Measurements from ENCODE around the gene CCDC18.

DNA sequence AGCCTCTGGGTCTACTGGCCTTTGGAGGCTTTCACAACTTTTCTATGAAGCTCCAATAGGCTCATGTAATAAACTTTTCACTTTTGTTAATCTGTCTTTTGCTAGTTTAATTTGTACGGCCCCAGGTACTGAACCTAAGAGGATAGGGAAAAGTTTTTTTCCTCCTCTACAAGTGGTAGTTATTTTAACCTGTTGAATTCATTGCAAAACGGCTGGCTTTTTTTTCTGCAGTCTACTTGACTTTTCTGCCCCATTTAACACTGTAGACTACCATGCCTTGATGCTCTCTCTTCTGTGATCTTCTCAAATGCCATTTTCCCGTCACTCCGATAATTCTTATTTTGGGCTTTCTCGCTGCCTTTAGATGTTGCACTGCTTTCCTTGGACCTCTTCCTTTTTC lies 121.6 kb downstream of the CCDC18 start:
- no peak for TF ChIP-seq POLR2A (IDR thresholded peaks at IDR 0.05)
- TF ChIP-seq, protein P1, sequence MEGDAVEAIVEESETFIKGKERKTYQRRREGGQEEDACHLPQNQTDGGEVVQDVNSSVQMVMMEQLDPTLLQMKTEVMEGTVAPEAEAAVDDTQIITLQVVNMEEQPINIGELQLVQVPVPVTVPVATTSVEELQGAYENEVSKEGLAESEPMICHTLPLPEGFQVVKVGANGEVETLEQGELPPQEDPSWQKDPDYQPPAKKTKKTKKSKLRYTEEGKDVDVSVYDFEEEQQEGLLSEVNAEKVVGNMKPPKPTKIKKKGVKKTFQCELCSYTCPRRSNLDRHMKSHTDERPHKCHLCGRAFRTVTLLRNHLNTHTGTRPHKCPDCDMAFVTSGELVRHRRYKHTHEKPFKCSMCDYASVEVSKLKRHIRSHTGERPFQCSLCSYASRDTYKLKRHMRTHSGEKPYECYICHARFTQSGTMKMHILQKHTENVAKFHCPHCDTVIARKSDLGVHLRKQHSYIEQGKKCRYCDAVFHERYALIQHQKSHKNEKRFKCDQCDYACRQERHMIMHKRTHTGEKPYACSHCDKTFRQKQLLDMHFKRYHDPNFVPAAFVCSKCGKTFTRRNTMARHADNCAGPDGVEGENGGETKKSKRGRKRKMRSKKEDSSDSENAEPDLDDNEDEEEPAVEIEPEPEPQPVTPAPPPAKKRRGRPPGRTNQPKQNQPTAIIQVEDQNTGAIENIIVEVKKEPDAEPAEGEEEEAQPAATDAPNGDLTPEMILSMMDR (IDR thresholded peaks at IDR 0.05), result no peak

All from adrenal gland (tissue), 5 donors.